IPS-NIHi7 (cell line): ENCODE data around the gene NOMO2.
"Not testable (repeated sequence)": the region's sequence is repeated elsewhere in the genome, so short reads cannot be mapped to it uniquely, and the experiment has no call there.

ENCODE experiments used
- DNase-seq: peaks from one replicate; pipeline ENCODE4 v3.0.0; 2012; ENCODE audit warnings: mixed read lengths; ENCODE audit errors: extremely low spot score

Gene NOMO2

DNA sequence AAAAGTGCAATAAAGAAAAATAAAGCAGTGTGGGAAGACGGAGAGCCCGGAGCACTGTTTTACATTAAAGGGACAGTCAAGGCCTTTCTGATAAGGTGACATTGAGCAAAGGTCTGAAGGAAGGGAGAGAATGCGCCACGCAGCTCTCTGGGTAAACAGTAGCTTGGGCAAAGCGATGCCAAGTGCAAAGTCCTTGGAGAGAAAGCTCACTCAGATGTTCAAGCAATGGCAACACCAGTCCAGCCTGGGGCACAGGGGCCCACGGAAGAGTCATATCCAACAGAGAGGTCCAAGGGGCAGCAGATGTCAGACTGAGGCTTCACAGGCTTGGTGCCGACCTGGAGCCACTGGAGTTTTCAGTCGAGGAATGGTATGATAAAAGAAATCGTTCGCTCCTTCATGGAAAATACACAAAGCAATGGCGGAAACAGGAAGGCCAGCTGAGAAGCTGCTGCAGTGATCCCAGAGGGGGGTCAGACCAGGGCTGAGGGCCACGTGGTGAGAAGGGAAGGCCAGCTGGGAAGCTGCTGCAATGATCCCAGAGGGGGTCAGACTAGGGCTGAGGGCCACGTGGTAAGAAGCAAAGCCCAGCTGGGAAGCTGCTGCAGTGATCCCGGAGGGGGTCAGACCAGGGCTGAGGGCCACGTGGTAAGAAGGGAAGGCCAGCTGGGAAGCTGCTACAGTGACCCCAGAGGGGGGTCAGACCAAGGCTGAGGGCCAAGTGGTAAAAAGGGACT lies 40.3 kb downstream of the NOMO2 start:
- DNase-seq, result not testable (repeated sequence)

DNA sequence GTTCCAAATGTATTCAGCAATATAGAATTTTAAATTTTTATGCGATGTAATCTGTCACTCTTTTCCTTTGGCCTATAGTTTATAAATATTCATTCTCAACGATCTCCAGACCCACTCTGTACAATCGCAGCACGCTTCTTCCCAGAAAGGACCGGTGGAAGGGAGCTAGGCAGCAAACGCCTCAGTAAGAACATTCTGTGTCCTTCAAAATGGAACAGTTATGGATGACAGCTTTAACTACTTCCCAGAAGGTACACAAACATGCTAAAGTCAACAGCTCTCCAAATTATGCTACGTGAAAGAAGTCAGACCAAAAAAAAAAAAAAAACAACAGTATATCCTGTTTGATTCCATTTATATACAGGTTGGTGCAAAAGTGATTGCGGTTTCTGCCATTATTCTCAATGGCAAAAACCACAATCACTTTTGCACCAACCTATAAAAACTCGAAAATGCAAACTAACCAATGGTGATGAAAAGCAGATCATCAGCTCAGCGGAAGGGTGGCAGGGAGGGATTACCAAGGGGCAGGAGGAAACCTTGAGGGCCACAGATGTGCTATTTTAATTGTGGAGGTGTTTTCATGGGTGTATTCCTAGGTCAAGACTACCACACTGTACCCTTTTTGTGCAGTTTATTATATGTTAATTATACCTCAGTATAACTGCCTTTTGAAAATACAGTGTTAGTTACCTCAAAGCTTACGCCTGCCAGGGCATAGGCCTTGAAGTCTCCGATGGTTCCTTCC lies 43.2 kb downstream of the NOMO2 start:
- not testable (repeated sequence) for DNase-seq

DNA sequence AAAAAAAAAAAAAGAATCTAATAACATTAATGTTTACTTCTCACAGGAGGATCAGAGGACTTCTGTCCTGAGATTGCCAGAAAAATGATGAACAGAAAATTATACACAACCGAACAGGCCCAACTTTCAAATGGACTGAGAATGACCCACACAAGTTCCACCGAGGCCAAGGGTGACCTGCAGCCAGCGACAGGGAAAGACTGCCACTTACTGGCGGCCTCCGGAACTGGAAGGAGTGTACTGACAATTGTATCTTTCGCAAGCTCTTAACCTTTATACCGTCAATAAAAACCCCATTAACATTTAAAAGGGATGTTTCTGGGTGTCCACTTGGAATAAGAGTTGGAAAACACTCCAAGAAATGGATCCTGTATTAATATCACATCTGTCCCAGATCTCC lies 63.5 kb downstream of the NOMO2 start:
- DNase-seq, result not testable (repeated sequence)

DNA sequence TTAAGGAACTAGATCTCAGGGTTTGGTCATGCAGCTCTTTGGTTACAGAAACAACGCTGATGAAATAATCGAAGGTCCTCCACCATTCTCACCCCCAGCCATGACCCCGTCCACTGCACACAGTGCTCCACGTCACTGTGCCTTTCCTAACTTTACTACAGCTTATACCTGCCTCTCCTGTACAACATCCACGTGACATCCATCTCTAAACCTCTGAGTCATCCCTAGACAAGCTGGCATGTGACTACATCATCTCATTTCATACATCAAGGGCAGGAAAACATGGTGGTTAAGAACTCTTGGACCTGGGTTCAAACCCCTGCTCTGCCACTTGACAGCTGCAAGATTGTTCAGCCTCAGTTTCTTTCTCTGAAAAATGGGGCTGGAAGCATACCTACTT lies 64.9 kb downstream of the NOMO2 start:
- not testable (repeated sequence) for DNase-seq

DNA sequence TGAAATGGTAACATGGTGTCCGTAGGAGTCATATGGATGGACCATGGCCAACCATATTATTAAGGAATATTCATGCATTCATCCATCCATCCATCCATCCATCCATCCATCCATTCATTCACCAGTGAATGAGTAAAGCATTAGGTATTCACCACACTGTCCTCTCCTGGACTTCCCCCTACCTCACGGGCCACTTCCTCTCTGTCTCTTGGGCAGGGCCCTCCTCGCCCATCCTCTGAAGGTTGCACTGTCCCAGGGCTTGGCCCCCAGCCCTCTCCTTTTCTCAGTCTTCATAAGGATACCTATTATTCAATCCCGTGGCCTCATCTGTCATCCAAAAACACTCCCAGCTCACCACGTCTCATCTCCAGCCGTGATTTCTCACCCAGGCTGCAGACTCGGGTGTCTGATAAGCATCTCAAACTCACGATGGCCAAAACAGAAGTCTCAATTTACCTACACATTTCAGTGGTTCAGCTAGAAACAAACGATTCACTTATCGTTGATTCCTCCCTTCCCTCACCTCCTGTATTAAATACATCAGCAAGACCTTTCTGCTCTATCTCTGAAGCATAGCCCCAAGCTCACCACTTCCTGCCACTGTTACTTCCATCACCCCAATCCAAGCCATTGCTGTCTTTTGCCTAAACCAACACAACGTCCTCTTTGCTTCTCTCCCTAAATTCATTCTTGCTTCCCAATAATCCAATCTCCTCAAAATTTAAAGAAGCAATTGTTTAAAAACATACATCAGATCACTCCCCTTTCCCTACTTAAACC lies 69.6 kb downstream of the NOMO2 start:
- not testable (repeated sequence) for DNase-seq

DNA sequence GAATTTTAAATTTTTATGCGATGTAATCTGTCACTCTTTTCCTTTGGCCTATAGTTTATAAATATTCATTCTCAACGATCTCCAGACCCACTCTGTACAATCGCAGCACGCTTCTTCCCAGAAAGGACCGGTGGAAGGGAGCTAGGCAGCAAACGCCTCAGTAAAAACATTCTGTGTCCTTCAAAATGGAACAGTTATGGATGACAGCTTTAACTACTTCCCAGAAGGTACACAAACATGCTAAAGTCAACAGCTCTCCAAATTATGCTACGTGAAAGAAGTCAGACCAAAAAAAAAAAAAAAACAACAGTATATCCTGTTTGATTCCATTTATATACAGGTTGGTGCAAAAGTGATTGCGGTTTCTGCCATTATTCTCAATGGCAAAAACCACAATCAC lies 125.9 kb downstream of the NOMO2 start:
- DNase-seq, result not testable (repeated sequence)

DNA sequence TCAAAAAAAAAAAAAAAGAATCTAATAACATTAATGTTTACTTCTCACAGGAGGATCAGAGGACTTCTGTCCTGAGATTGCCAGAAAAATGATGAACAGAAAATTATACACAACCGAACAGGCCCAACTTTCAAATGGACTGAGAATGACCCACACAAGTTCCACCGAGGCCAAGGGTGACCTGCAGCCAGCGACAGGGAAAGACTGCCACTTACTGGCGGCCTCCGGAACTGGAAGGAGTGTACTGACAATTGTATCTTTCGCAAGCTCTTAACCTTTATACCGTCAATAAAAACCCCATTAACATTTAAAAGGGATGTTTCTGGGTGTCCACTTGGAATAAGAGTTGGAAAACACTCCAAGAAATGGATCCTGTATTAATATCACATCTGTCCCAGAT lies 146.1 kb downstream of the NOMO2 start:
- DNase-seq, result not testable (repeated sequence)

DNA sequence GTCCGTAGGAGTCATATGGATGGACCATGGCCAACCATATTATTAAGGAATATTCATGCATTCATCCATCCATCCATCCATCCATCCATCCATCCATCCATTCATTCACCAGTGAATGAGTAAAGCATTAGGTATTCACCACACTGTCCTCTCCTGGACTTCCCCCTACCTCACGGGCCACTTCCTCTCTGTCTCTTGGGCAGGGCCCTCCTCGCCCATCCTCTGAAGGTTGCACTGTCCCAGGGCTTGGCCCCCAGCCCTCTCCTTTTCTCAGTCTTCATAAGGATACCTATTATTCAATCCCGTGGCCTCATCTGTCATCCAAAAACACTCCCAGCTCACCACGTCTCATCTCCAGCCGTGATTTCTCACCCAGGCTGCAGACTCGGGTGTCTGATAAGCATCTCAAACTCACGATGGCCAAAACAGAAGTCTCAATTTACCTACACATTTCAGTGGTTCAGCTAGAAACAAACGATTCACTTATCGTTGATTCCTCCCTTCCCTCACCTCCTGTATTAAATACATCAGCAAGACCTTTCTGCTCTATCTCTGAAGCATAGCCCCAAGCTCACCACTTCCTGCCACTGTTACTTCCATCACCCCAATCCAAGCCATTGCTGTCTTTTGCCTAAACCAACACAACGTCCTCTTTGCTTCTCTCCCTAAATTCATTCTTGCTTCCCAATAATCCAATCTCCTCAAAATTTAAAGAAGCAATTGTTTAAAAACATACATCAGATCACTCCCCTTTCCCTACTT lies 152.2 kb downstream of the NOMO2 start:
- DNase-seq, result not testable (repeated sequence)

DNA sequence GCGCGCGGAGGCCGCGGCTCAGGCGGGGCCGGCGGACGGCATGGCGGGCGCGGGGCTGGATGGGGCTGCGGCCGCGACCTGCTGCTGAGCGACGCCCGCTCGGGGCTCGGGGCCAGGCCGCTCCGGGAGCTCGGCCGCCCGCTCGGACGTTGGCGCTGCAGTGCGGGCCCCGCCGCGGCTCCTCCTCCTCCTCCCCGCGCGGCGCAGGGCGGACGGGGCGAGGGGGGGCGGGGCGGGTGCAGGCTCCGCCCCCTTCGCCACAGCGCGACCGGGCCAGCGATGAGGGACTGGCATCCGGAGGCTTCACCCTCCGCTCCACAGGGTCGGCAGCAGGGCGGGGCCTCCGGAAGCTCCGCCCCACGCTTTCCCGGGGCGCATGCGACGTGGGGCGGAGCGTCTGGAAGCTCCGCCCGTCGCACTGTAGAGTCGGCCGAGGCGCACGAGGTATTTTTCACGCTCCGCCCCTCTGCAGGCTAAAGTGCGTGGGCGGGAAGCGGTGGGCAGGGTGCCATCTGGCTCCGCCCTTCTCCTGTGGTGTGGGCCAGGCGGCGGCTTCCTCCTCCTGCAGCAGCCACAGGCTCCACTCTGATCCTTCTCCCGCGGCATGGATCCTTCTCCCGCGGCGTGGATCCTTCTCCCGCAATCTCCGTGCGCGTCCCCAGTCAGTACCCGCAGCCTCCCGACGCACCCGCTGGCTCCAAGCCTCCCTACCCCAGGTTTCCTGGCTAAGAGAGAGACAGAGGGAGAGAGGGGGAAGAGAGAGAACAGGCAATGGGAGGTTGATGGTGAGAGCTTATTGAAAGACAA lies 159.8 kb downstream of the NOMO2 start:
- not testable (repeated sequence) for DNase-seq

DNA sequence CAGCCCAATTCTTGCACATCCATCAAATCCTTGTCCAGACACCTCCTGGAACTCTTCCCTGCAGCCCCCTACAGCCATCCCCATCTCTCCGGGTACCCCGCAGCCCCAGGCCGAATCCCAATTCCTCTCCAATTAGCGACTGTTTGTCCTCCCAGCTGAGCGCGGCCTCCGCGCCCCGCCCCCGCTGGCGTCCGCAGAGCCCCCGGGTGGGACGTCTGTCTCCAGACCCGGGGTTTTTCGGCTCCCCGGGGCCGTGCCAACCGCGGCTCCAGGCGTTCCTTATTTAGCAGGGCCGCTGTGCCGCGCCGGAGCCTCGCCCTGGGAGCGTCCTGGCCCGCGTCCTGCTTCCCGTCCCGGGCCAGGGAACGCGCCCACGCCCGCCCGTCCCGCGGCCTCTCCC lies 160.7 kb downstream of the NOMO2 start:
- not testable (repeated sequence) for DNase-seq

DNA sequence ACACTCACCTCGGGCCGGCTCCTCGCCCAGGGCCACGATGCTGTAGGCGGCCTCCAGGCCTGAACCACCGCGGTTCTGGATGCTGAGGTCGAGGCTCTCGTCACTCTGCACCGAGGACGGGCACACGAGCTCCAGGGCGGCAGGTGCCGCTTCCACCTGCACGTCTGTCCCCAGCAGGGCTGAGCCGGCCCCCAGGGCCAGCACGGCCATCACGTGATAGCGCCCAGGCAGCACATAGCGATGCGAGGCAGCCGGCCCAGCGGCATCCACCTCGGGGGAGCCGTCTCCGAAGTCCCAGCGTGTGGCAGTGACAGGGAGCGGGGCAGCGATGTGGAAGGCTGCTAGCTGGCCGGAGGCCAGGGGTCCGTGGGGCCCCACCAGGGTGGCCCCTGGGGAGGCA lies 167.5 kb downstream of the NOMO2 start:
- DNase-seq, result not testable (repeated sequence)

DNA sequence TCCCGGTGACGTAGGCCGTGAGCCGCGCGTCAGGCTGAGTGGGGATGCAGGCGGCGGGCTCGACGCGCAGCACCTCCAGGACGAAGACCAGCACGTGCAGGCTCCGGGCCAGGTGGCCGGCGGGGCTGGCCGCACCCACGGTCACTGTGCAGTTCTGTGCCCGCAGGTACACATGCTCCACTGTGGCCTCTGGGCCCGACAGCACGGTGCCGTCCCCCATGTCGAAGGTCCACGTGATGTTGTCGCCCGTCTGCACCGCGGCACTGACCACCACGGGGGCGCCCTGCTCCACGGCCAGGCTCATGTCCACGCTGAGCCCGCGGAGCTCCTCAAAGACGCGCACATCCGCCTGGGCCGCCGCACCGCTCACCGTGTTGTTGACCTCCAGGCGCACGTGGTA lies 174.1 kb downstream of the NOMO2 start:
- DNase-seq, result not testable (repeated sequence)

DNA sequence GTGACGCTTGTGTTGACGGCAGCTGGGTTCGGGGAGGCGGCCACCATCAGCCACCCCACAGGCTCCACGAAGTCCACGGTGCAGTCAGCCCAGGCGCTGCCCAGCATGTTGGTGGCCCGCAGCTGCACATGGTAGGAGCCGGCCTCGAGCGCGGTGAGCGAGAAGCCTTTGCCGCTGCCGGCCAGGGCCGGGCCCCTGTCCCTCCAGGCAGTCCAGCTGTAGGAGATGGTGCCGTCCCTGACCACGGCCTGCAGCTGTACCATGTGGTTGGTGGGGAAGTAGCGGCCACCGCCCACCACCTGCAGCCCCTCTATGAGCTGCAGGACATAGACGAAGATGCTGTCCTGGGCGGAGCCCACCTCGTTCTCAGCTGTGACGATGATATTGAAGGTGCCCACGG lies 175.4 kb downstream of the NOMO2 start:
- DNase-seq, result not testable (repeated sequence)

DNA sequence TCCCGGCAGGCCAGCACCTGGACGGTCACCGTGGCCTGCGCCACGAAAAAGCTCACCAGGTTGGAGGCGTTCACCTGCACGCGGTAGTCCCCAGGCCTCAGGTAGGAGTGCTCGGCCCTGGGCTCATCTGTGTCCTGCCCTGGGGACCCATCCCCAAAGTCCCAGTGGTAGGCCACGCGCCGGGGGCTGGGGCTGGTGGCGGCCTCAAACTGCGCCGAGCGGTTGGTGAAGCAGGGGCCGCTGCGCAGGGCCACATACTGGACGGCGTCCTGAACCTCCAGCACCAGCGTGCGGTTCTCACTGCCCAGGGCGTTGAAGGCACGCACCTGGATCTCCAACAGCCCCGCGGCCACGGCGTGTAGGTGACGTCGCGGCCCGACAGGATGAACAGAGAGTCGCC lies 176.6 kb downstream of the NOMO2 start:
- DNase-seq, result not testable (repeated sequence)

DNA sequence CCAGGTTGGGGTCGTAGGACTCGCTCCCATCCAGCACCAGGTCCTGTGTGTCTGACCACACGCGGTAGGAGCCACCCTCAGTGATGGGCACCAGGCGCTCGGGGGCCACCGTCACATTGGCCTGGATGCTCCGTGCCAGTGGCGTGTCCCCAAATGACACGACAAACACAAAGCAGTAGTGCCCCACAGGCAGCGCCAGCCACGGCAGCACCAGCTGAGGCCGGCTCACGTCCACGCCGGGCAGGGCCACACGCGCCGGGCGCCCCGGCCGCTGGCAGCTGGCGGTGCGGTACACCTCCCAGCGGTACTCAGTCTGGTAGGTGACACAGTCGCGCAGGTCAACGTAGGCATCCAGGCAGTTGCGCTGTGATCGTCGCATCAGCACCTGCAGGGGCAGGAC lies 177.0 kb downstream of the NOMO2 start:
- DNase-seq, result not testable (repeated sequence)

DNA sequence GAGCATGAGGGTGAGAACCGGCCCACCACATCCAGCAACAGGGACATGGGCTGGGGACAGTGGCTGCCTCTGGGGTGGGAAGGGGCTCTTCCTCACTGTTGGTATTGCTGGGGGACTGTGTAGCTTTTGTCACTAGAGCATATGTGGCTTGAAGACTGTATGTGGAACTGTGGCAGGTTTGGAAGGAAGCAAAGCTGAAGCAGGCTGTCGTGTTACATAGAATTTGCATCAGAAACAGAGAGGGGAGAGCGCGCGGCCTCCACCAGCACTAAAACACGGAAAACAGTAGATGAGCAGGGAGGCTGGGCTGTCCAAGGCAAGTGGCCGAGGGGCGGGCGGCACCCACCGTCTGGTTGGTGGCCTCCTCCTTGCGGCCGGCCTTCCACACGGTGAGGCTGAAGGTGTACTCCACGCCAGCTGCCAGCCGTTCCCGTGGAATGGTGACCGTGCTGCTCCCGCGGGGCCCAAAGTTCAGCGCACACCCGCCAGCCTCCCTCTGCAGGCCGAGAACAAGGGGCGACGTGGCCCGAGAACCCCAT lies 177.7 kb downstream of the NOMO2 start:
- not testable (repeated sequence) for DNase-seq

DNA sequence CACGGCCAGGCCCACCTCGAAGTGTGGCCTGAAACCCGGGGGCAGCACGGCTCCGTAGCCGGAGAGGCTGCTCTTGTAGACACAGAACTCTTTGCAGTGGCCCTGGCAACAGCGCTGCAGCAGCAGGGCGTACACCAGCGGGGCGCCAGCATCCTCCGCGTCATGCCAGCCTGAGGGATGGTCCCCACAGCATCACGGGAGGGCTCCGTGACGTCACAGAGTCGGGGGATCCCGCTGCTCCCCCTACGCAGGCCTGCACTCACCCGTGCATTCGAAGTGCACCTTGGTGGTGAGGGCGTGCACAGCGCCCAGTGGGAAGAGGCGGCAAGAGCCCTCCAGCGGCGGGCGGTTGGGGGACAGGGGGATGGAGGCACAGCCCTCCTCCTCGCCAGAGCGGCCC lies 179.2 kb downstream of the NOMO2 start:
- DNase-seq, result not testable (repeated sequence)
